Esophagus squamous epithelium (tissue), 5 donors: ENCODE results near the gene KIDINS220. TPM values are rescaled to one million over a fixed set of nuclear protein-coding genes. Genes with fewer than 3 reads are reported as not detected.

ENCODE experiments used
- DNase-seq: peaks from one replicate; lab custom pipeline; 2025; lab: John Stamatoyannopoulos, UW
- H3K27ac ChIP-seq, 4 donors: fragments of 200-600 bp; sonication (generic); one replicate each; pipeline ENCODE4 v1.5.1; 2016 to 2019; ENCODE audit warnings: mild to moderate bottlenecking in 1 of 4
- H3K27me3 ChIP-seq, 4 donors: fragments of 200-600 bp; sonication (generic); 1 replicate in 3 of 4; 2 replicates in 1 of 4; pipeline versions ENCODE4 v1.5.1 to v1.6.0; 2017 to 2021; ENCODE audit warnings: antibody characterized with exemption in 1 of 4
- H3K36me3 ChIP-seq, 3 donors: fragments of 200-600 bp; sonication (generic); one replicate each; pipeline ENCODE4 v1.5.1; 2016 to 2019
- H3K4me1 ChIP-seq, 3 donors: fragments of 200-600 bp; sonication (generic); one replicate each; pipeline ENCODE4 v1.5.1; 2017 to 2019
- H3K4me3 ChIP-seq, 4 donors: fragments of 200-600 bp; sonication (generic); 1 replicate in 3 of 4; 2 replicates in 1 of 4; pipeline ENCODE4 v1.5.1; 2016 to 2019; ENCODE audit warnings: mild to moderate bottlenecking in 2 of 4, moderate library complexity in 1 of 4
- H3K9me3 ChIP-seq, 3 donors: fragments of 200-600 bp; sonication (generic); one replicate each; pipeline ENCODE4 v1.5.1; 2016 to 2019
- POLR2A ChIP-seq, 4 donors: fragments of 450-650 bp; IDR thresholded peaks; one replicate each; pipeline ENCODE4 v1.6.1; 2017; ENCODE audit warnings: antibody characterized with exemption in 4 of 4, mild to moderate bottlenecking in 4 of 4, moderate library complexity in 3 of 4
- WGBS, 2 donors: methylation state at CpG; one replicate each; pipeline ENCODE4 v1.1.5; 2018; 5-methylcytosine and 5-hydroxymethylcytosine counted together
- intact Hi-C: fragments of 100-400 bp; cut with DNase I; formaldehyde crosslinking; loops from one replicate; pipeline ENCODE4 v1.15.0; 2022
- total RNA-seq, 4 donors: library from RNA; depleted of rRNA; stranded (reverse); fragments of >200 nt; gene quantifications; one replicate each; pipeline ENCODE4 v1.1.0, GENCODE V29; 2016
- TF ChIP-seq, protein P1 (sequence below), 6 experiments: fragments of 450-650 bp in 4 of 6; fragments of 200-600 bp in 2 of 6; sonication (generic) in 2 of 6; IDR thresholded peaks; one replicate each; pipeline ENCODE4 v1.5.1; 2016 to 2019; ENCODE audit warnings: antibody characterized with exemption in 6 of 6, mild to moderate bottlenecking in 4 of 6, moderate library complexity in 4 of 6
- donor health status: DM: yes; HTN: yes; CAD: no.

The KIDINS220 gene
- 10 to 100 TPM; 27.4 to 58.7 (median 35.7) TPM for total RNA-seq

DNA sequence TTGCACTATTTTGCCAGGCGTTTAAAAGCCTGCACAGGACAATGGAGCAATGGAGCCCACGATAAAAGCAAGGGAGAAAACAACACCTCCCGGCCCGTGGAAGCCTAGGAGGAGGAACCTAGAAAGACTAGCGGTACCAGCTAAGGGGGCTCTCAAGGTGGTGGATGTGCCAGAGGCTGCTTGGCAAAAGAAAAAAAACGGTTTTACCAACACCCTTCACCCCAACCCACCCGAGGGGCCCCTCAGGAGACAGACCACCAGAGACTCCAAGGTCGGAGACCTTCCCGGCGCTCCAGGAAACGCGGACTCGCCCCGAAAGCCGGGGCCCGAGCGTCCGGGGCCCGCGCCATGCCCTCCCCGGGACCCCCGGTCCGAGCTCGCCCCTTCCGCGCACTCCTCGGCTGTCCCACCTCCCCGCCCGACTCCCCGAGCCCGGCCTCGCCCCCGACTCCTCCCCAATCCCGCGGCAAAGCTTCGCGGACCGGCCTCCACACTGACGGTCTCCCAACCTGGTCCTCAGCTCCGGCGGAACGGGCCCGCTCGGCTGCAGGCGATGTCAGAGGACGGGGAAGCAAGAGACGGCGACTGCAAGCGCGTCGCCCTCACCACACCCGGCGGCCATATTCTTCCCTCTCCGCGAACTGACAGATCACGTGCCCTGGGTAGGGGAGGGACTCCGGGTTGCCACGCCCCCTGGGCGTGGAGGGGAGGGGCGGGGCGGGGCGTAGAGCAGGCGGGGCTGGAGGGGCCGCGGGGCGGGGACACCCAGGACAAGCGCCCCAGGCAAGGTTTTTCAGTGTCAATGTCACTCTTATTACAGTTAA is at the start of gene KIDINS220:
Gene KIDINS220 (minus strand): TSS at position 643 of the 824 bp plus-strand sequence. CDS start 10,520 bp downstream, outside the sequence.
- H3K27ac ChIP-seq, result peak within 1 kb of the TSS; percentile 84 to 90 (median 88)
- no peaks in the 10 kb centered on the region for H3K9me3 ChIP-seq
- intact Hi-C loops, result no loop called here
- H3K27me3 ChIP-seq, result peaks cover 0 to 7% (median 0%) of the 10 kb centered on the region in 4 donors
- TF ChIP-seq, protein P1, sequence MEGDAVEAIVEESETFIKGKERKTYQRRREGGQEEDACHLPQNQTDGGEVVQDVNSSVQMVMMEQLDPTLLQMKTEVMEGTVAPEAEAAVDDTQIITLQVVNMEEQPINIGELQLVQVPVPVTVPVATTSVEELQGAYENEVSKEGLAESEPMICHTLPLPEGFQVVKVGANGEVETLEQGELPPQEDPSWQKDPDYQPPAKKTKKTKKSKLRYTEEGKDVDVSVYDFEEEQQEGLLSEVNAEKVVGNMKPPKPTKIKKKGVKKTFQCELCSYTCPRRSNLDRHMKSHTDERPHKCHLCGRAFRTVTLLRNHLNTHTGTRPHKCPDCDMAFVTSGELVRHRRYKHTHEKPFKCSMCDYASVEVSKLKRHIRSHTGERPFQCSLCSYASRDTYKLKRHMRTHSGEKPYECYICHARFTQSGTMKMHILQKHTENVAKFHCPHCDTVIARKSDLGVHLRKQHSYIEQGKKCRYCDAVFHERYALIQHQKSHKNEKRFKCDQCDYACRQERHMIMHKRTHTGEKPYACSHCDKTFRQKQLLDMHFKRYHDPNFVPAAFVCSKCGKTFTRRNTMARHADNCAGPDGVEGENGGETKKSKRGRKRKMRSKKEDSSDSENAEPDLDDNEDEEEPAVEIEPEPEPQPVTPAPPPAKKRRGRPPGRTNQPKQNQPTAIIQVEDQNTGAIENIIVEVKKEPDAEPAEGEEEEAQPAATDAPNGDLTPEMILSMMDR (IDR thresholded peaks at IDR 0.05), result no peak
- TF ChIP-seq POLR2A (IDR thresholded peaks at IDR 0.05), result peak in 3 of 4 donors; percentile 32 to 86 (median 72)
- whole genome bisulfite sequencing, 2 donors, result 0 to 1% methylated on average over 16 to 26 of the region's 67 CpGs
- H3K36me3 ChIP-seq, result no peaks in the 10 kb centered on the region
- H3K4me3 ChIP-seq, result peak within 1 kb of the TSS; percentile 83 to 95 (median 90)
- peak; percentile 58 for DNase-seq
- H3K4me1 ChIP-seq, result peaks cover 14 to 40% (median 22%) of the 10 kb centered on the region in 3 donors

DNA sequence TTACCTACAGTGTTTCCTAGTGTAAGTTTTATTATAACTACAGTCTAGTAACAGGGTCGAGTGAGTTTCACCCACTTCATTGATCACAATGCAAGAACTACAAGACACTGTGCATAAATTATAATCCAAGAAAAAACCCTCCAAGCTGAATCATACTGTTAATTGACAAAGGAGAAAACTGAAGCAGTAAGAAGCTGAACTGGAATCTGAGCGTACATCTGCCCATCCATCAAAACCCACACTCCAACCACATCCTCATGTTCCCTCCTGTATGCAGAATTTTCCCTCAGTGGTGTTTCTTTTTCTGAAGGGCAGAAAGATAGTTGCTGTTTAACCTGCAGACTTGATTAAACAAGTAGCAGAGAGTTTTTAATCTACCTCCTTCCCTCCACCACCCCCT is 49.5 kb upstream of the KIDINS220 start:
- intact Hi-C loops, result no loop called here

DNA sequence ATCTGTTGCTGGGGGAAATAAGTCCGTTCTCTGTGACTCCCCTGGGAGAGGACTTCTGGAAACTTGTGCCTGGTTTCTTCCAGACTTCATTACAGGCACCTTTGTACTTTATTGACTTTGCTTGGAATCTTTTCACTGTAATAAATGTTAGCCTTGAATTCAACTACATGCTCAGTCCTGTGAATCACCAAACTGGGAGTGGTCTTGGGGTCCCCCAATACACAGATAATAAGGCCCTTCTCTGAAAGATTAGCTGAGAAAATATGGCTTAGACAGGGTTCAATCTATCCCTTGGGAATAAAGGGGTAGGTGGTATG is 48.7 kb upstream of the KIDINS220 start:
- H3K36me3 ChIP-seq, result peaks cover 0 to 28% (median 0%) of the 10 kb centered on the region in 3 donors
- no peaks in the 10 kb centered on the region for H3K4me1 ChIP-seq
- DNase-seq, result no peak
- TF ChIP-seq, protein P1 (IDR thresholded peaks at IDR 0.05), result no peak
- TF ChIP-seq POLR2A (IDR thresholded peaks at IDR 0.05), result no peak
- no peaks in the 10 kb centered on the region for H3K27me3 ChIP-seq
- intact Hi-C loops, result no loop called here
- WGBS, 2 donors, result 67 to 100% methylated on average over 1 of the region's 1 CpG
- no peak overlapping the region for H3K4me3 ChIP-seq
- H3K9me3 ChIP-seq, result no peaks in the 10 kb centered on the region
- H3K27ac ChIP-seq, result no peak overlapping the region

More for the DNA sequence above, 49.5 kb upstream of the KIDINS220 start:
- H3K4me3 ChIP-seq, result no peak overlapping the region
- no peaks in the 10 kb centered on the region for H3K4me1 ChIP-seq
- no peak overlapping the region for H3K27ac ChIP-seq
- DNase-seq, result no peak
- no peaks in the 10 kb centered on the region for H3K27me3 ChIP-seq
- WGBS, 2 donors, result 53 to 69% methylated on average over 2 of the region's 2 CpGs
- H3K9me3 ChIP-seq, result no peaks in the 10 kb centered on the region
- TF ChIP-seq, protein P1 (IDR thresholded peaks at IDR 0.05), result no peak
- no peak for TF ChIP-seq POLR2A (IDR thresholded peaks at IDR 0.05)
- H3K36me3 ChIP-seq, result peaks cover 0 to 21% (median 0%) of the 10 kb centered on the region in 3 donors

DNA sequence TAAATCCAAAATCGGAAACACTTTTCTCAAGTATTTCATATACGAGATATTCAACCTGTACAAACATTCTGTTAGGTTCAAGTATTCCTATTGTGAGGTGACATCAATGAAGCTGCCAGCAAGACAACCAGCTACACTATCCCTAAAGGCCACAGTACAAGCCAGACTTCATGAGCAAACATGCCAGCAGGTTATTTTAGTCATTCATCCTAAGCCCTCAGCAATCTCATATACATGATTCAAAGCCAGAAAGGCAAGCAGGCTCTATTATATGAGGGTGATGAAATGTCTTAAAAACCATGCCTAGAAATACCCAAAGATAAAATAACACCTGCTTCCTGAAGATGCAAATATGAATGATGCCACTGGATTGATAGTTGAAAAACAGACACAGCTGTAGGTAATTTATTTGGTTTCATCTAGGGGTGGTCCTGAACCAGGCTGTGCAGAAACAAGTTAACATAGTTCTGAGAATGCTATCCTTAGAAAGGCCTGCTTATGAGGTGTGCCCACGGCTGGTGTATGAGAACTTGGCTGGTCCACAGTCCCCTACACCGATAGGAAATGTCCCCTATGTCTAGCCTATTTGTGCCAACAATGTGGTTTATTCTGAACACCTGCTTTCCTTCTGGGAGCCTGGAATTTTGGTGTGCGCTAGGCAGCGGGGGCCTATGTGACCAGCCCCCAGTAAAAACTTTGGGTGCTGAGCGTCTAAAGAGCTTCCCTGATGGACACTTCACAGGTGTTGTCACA is 48.2 kb upstream of the KIDINS220 start:
- no peaks in the 10 kb centered on the region for H3K27me3 ChIP-seq
- no peak for DNase-seq
- no peaks in the 10 kb centered on the region for H3K9me3 ChIP-seq
- 77 to 81% methylated on average over 6 to 7 of the region's 7 CpGs for WGBS, 2 donors
- intact Hi-C loops, result no loop called here
- no peak for TF ChIP-seq POLR2A (IDR thresholded peaks at IDR 0.05)
- TF ChIP-seq, protein P1 (IDR thresholded peaks at IDR 0.05), result no peak
- no peak overlapping the region for H3K27ac ChIP-seq
- peaks cover 0 to 34% (median 0%) of the 10 kb centered on the region in 3 donors for H3K36me3 ChIP-seq
- H3K4me1 ChIP-seq, result no peaks in the 10 kb centered on the region
- no peak overlapping the region for H3K4me3 ChIP-seq

DNA sequence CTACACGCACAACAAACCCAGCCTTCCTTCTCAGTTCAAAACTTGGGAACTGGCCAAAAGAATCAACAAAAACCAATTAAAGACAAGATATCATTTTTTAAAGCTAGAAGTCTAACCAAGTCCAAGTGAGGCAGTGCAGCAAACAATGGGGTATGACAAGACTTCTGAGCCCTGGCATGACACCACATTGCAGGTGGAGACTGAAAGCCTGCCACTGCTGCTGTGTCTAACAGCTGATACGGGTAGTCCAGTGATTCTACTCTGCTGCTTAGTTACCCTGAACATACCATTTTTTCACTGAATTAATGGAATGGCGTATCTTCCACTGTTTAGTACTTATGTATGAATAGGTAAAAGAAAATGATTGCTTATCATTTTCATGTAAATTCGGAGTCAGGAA is 47.4 kb upstream of the KIDINS220 start:
- no peak for DNase-seq
- Histone ChIP-seq H3K27me3 (no peaks in the 10 kb centered on the region), H3K9me3 (no peaks in the 10 kb centered on the region), H3K4me3 (no peak overlapping the region), H3K36me3 (peaks cover 0 to 42% (median 2%) of the 10 kb centered on the region in 3 donors), H3K4me1 (no peaks in the 10 kb centered on the region), H3K27ac (no peak overlapping the region)
- no peak for TF ChIP-seq POLR2A (IDR thresholded peaks at IDR 0.05)
- TF ChIP-seq, protein P1 (IDR thresholded peaks at IDR 0.05), result no peak
- intact Hi-C loops, result no loop called here
- 86 to 94% methylated on average over 4 of the region's 4 CpGs for WGBS, 2 donors
